ENCODE results near the gene SEPTIN6.

- peak; percentile 37 to 58 (median 52) for TF ChIP-seq CTCF (IDR thresholded peaks at IDR 0.05)
- no peak for TF ChIP-seq POLR2A (IDR thresholded peaks at IDR 0.05)
Observed at GRCh38 chrX:119698845-119699244, 5.9 kb upstream of the SEPTIN6 start.

Measured in right lobe of liver (tissue), 4 donors.